ENCODE measurements around the gene CAPN15.

DNA sequence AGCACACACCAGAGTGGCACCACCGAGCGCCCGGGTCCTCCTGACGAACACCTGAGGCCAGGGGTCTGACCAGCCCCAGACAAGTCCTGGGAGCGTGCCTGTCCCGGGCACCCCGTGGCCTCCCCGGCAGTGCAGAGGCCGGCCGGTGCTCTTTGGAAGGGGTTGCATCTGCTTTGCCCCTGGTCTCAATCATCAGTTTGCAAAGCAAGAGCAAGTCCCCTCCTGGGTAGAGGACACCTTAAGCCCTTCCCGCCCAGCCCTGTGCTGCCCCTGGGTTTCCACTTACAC, 11.6 kb upstream of the CAPN15 start:
- TF ChIP-seq CTCF (conservative IDR thresholded peaks at IDR 0.05; ENCODE audit: low read depth, low read length) (no peak), EZH2 (IDR thresholded peaks at IDR 0.05; ENCODE audit: borderline replicate concordance, low read depth, low read length, poor library complexity, severe bottlenecking) (no peak)

All from A673 (cell line).